ENCODE results near the gene CTNNAL1.

Gene CTNNAL1

GRCh38 chr9:109022873-109023272, 9.6 kb upstream of the CTNNAL1 start:
- no peak for DNase-seq

GRCh38 chr9:109020581-109021511, 7.5 kb upstream of the CTNNAL1 start:
- DNase-seq: no peak

- DNase-seq: no peak
Measured at GRCh38 chr9:109020113-109020512, 6.8 kb upstream of the CTNNAL1 start.

- no peak for DNase-seq
Measured at GRCh38 chr9:109019420-109019819, 6.1 kb upstream of the CTNNAL1 start.

GRCh38 chr9:109017493-109017892, 4.2 kb upstream of the CTNNAL1 start:
- no peak for DNase-seq

GRCh38 chr9:109017061-109017460, 3.8 kb upstream of the CTNNAL1 start:
- DNase-seq: no peak

- no peak for DNase-seq
Measured at GRCh38 chr9:109016132-109016531, 2.8 kb upstream of the CTNNAL1 start.

- no peak for DNase-seq
Measured at GRCh38 chr9:109014608-109015280, 1.4 kb upstream of the CTNNAL1 start.

- no peak for DNase-seq
Measured at GRCh38 chr9:109013679-109014607, 644 bp upstream of the CTNNAL1 start.

- DNase-seq: peak; percentile 78
Measured at GRCh38 chr9:109012009-109012875, 1.1 kb downstream of the CTNNAL1 start.

GRCh38 chr9:109011231-109011671, 2.0 kb downstream of the CTNNAL1 start:
- no peak for DNase-seq

GRCh38 chr9:109010746-109011145, 2.6 kb downstream of the CTNNAL1 start:
- DNase-seq: no peak

- no peak for DNase-seq
Measured at GRCh38 chr9:109005678-109006077, 7.6 kb downstream of the CTNNAL1 start.

GRCh38 chr9:109003116-109003515, 10.2 kb downstream of the CTNNAL1 start:
- no peak for DNase-seq

GRCh38 chr9:109002141-109002540, 11.2 kb downstream of the CTNNAL1 start:
- DNase-seq: no peak

GRCh38 chr9:109001275-109001676, 12.0 kb downstream of the CTNNAL1 start:
- DNase-seq: peak; percentile 18

- no peak for DNase-seq
Measured at GRCh38 chr9:108997112-108997511, 16.2 kb downstream of the CTNNAL1 start.

GRCh38 chr9:108996643-108997042, 16.7 kb downstream of the CTNNAL1 start:
- no peak for DNase-seq

- no peak for DNase-seq
Measured at GRCh38 chr9:108994695-108995094, 18.6 kb downstream of the CTNNAL1 start.

- no peak for DNase-seq
Measured at GRCh38 chr9:108991479-108991878, 21.8 kb downstream of the CTNNAL1 start.

GRCh38 chr9:108983885-108984284, 29.4 kb downstream of the CTNNAL1 start:
- no peak for DNase-seq

- no peak for DNase-seq
Measured at GRCh38 chr9:108980893-108981292, 32.4 kb downstream of the CTNNAL1 start.
